Mesendoderm (in vitro differentiated cells): ENCODE measurements around the gene ACRBP.

Source experiments
- DNase-seq: peaks from one replicate; pipeline ENCODE4 v3.0.0; 2013
- H2AK5ac ChIP-seq: 2 replicates; pipeline ENCODE4 v1.6.1; 2013; ENCODE audit warnings: low read length, inconsistent platforms
- H2BK120ac ChIP-seq: 2 replicates; pipeline ENCODE4 v1.6.1; 2013; ENCODE audit warnings: low read depth, mild to moderate bottlenecking, low read length, moderate library complexity, mixed read lengths
- H2BK15ac ChIP-seq: replicated peaks from 2 replicates; pipeline ENCODE4 v1.6.1; 2013; ENCODE audit warnings: low read depth, mild to moderate bottlenecking, moderate library complexity
- H2BK5ac ChIP-seq: 2 replicates; pipeline ENCODE4 v1.6.1; 2013; ENCODE audit warnings: low read length, inconsistent platforms
- H3K18ac ChIP-seq: 2 replicates; pipeline ENCODE4 v1.6.1; 2013; ENCODE audit warnings: mild to moderate bottlenecking, low read length, mixed read lengths
- H3K23ac ChIP-seq: one replicate; pipeline ENCODE4 v1.6.1; 2013; ENCODE audit warnings: low read length
- H3K27ac ChIP-seq: 2 replicates; pipeline ENCODE4 v1.5.1; 2013; ENCODE audit warnings: low read depth, mild to moderate bottlenecking, inconsistent platforms, low read length, moderate library complexity
- H3K27me3 ChIP-seq: 2 replicates; pipeline ENCODE4 v1.6.1; 2013; ENCODE audit warnings: low read length, control low read depth, mild to moderate bottlenecking, inconsistent platforms; ENCODE audit not compliant: insufficient read depth, poor library complexity
- H3K36me3 ChIP-seq: 2 replicates; pipeline ENCODE4 v1.6.1; 2013; ENCODE audit warnings: low read length, inconsistent platforms; ENCODE audit not compliant: control insufficient read depth, insufficient read depth
- H3K4ac ChIP-seq: one replicate; pipeline ENCODE4 v1.6.1; 2013; ENCODE audit warnings: low read depth, mild to moderate bottlenecking, low read length, moderate library complexity
- H3K4me1 ChIP-seq: 2 replicates; pipeline ENCODE4 v1.6.1; 2013; ENCODE audit warnings: low read depth, low read length, inconsistent platforms; ENCODE audit not compliant: control insufficient read depth
- H3K4me2 ChIP-seq: 2 replicates; pipeline ENCODE4 v1.6.1; 2013; ENCODE audit warnings: low read length
- H3K4me3 ChIP-seq: 2 replicates; pipeline ENCODE4 v1.5.1; 2013; ENCODE audit warnings: mild to moderate bottlenecking, low read length
- H3K56ac ChIP-seq: one replicate; pipeline ENCODE4 v1.6.1; 2013; ENCODE audit warnings: low read length
- H3K79me1 ChIP-seq: 2 replicates; pipeline ENCODE4 v1.6.1; 2013; ENCODE audit warnings: low read length, inconsistent platforms
- H3K79me2 ChIP-seq: 2 replicates; pipeline ENCODE4 v1.6.1; 2013; ENCODE audit warnings: mild to moderate bottlenecking, low read length; ENCODE audit not compliant: control insufficient read depth, insufficient read depth
- H3K9ac ChIP-seq: 2 replicates; pipeline ENCODE4 v1.6.1; 2013; ENCODE audit warnings: low read length, inconsistent platforms
- H4K5ac ChIP-seq: one replicate; pipeline ENCODE4 v1.6.1; 2013; ENCODE audit warnings: low read length
- H4K8ac ChIP-seq: one replicate; pipeline ENCODE4 v1.6.1; 2013; ENCODE audit warnings: low read depth, mild to moderate bottlenecking, control low read depth, low read length, moderate library complexity
- WGBS: extraction: QIAGEN DNeasy Blood & Tissue Kit; methylation state at CpG from one replicate; pipeline ENCODE4 v1.1.7; 2013; ENCODE audit warnings: low lambda C conversion rate, missing lambda C conversion rate; ENCODE audit not compliant: insufficient coverage; ENCODE audit errors: extremely low coverage; 5-methylcytosine and 5-hydroxymethylcytosine counted together

The ACRBP gene

GRCh38 chr12:6676962-6677361 is 29.7 kb upstream of the ACRBP start:
- Histone ChIP-seq H3K4me2 (no peak overlapping the region), H2BK120ac (no peak overlapping the region), H3K18ac (no peak overlapping the region), H2AK5ac (no peak overlapping the region), H3K79me1 (peaks cover 7% of the 10 kb centered on the region), H3K27ac (no peak overlapping the region), H3K4ac (no peak overlapping the region), H3K23ac (no peak overlapping the region), H3K4me1 (no peaks in the 10 kb centered on the region), H3K4me3 (no peak overlapping the region), H2BK15ac (no peak overlapping the region), H4K8ac (no peak overlapping the region), H2BK5ac (no peak overlapping the region), H3K9ac (no peak overlapping the region), H3K27me3 (no peaks in the 10 kb centered on the region), H4K5ac (no peak overlapping the region), H3K79me2 (peaks cover 10% of the 10 kb centered on the region), H3K36me3 (peaks cover 32% of the 10 kb centered on the region), H3K56ac (no peak overlapping the region)
- no CpG with 5 or more reads among the region's 5 CpGs for WGBS
- no peak for DNase-seq

GRCh38 chr12:6672143-6672542 is 24.9 kb upstream of the ACRBP start:
- no peak for DNase-seq
- peaks cover 38% of the 10 kb centered on the region for H3K36me3 ChIP-seq
- no peak overlapping the region for H3K4ac ChIP-seq
- no peak overlapping the region for H3K4me3 ChIP-seq
- H3K79me2 ChIP-seq: no peaks in the 10 kb centered on the region
- H2BK120ac ChIP-seq: no peak overlapping the region
- no peaks in the 10 kb centered on the region for H3K4me1 ChIP-seq
- no peak overlapping the region for H4K5ac ChIP-seq
- H3K27me3 ChIP-seq: no peaks in the 10 kb centered on the region
- H4K8ac ChIP-seq: no peak overlapping the region
- no peak overlapping the region for H3K9ac ChIP-seq
- no peak overlapping the region for H3K4me2 ChIP-seq
- no peaks in the 10 kb centered on the region for H3K79me1 ChIP-seq
- H2BK5ac ChIP-seq: no peak overlapping the region
- no CpG with 5 or more reads among the region's 18 CpGs for WGBS
- H2AK5ac ChIP-seq: no peak overlapping the region
- no peak overlapping the region for H3K18ac ChIP-seq
- H3K27ac ChIP-seq: no peak overlapping the region
- no peak overlapping the region for H2BK15ac ChIP-seq
- H3K23ac ChIP-seq: no peak overlapping the region
- H3K56ac ChIP-seq: no peak overlapping the region

GRCh38 chr12:6667559-6668210 is 20.5 kb upstream of the ACRBP start:
- H2BK120ac ChIP-seq: no peak overlapping the region
- no CpG with 5 or more reads among the region's 8 CpGs for WGBS
- H4K5ac ChIP-seq: no peak overlapping the region
- no peak overlapping the region for H2BK5ac ChIP-seq
- H3K36me3 ChIP-seq: peaks cover 26% of the 10 kb centered on the region
- H3K56ac ChIP-seq: no peak overlapping the region
- no peaks in the 10 kb centered on the region for H3K4me1 ChIP-seq
- DNase-seq: peak; percentile 70
- no peak overlapping the region for H3K4me3 ChIP-seq
- no peak overlapping the region for H3K27ac ChIP-seq
- no peak overlapping the region for H3K4me2 ChIP-seq
- no peaks in the 10 kb centered on the region for H3K79me1 ChIP-seq
- H2AK5ac ChIP-seq: no peak overlapping the region
- H2BK15ac ChIP-seq: no peak overlapping the region
- no peak overlapping the region for H3K23ac ChIP-seq
- no peak overlapping the region for H3K4ac ChIP-seq
- no peaks in the 10 kb centered on the region for H3K27me3 ChIP-seq
- no peak overlapping the region for H3K9ac ChIP-seq
- no peak overlapping the region for H3K18ac ChIP-seq
- no peak overlapping the region for H4K8ac ChIP-seq
- no peaks in the 10 kb centered on the region for H3K79me2 ChIP-seq

- H2BK15ac ChIP-seq: no peak overlapping the region
- no peak overlapping the region for H3K4ac ChIP-seq
- H3K56ac ChIP-seq: no peak overlapping the region
- no peak overlapping the region for H2BK5ac ChIP-seq
- no peak overlapping the region for H3K23ac ChIP-seq
- no peak overlapping the region for H3K18ac ChIP-seq
- H4K8ac ChIP-seq: no peak overlapping the region
- H4K5ac ChIP-seq: no peak overlapping the region
- H3K79me2 ChIP-seq: peaks cover 2% of the 10 kb centered on the region
- H3K27me3 ChIP-seq: no peaks in the 10 kb centered on the region
- no peak overlapping the region for H3K27ac ChIP-seq
- no peak for DNase-seq
- no peak overlapping the region for H2AK5ac ChIP-seq
- WGBS: no CpG with 5 or more reads among the region's 2 CpGs
- peaks cover 6% of the 10 kb centered on the region for H3K79me1 ChIP-seq
- H2BK120ac ChIP-seq: no peak overlapping the region
- no peaks in the 10 kb centered on the region for H3K4me1 ChIP-seq
- H3K4me2 ChIP-seq: no peak overlapping the region
- no peak overlapping the region for H3K9ac ChIP-seq
- peaks cover 18% of the 10 kb centered on the region for H3K36me3 ChIP-seq
- H3K4me3 ChIP-seq: no peak overlapping the region
These were observed 19.0 kb upstream of the ACRBP start for GRCh38 chr12:6666211-6666610.

- no peak overlapping the region for H3K9ac ChIP-seq
- H3K23ac ChIP-seq: no peak overlapping the region
- no peak overlapping the region for H2BK120ac ChIP-seq
- H3K27ac ChIP-seq: no peak overlapping the region
- H3K27me3 ChIP-seq: no peaks in the 10 kb centered on the region
- no peak overlapping the region for H3K4ac ChIP-seq
- peaks cover 6% of the 10 kb centered on the region for H3K79me1 ChIP-seq
- H2AK5ac ChIP-seq: no peak overlapping the region
- no peak overlapping the region for H3K18ac ChIP-seq
- peaks cover 2% of the 10 kb centered on the region for H3K79me2 ChIP-seq
- H3K4me2 ChIP-seq: no peak overlapping the region
- peaks cover 8% of the 10 kb centered on the region for H3K36me3 ChIP-seq
- no peak overlapping the region for H3K4me3 ChIP-seq
- no peaks in the 10 kb centered on the region for H3K4me1 ChIP-seq
- H2BK5ac ChIP-seq: no peak overlapping the region
- H4K8ac ChIP-seq: no peak overlapping the region
- no peak overlapping the region for H2BK15ac ChIP-seq
- no peak overlapping the region for H4K5ac ChIP-seq
- no peak for DNase-seq
- no CpG with 5 or more reads among the region's 2 CpGs for WGBS
- no peak overlapping the region for H3K56ac ChIP-seq
These were observed 17.7 kb upstream of the ACRBP start for GRCh38 chr12:6664902-6665301.
